UCSD-AML1 (cell line): ENCODE data around the gene BATF3.
"Not testable (repeated sequence)": the region's sequence is repeated elsewhere in the genome, so short reads cannot be mapped to it uniquely, and the experiment has no call there.

ENCODE experiments used
- DNase-seq: peaks from one replicate; lab custom pipeline; 2025; ENCODE audit not compliant: unreplicated experiment; lab: John Stamatoyannopoulos, UW

BATF3 gene

GRCh38 chr1:212699625-212700222 lies at the start of gene BATF3:
TSS of gene BATF3 (minus strand) at chr1:212699840. CDS start at chr1:212699762, 78 bp downstream.
- DNase-seq, result no peak

DNA sequence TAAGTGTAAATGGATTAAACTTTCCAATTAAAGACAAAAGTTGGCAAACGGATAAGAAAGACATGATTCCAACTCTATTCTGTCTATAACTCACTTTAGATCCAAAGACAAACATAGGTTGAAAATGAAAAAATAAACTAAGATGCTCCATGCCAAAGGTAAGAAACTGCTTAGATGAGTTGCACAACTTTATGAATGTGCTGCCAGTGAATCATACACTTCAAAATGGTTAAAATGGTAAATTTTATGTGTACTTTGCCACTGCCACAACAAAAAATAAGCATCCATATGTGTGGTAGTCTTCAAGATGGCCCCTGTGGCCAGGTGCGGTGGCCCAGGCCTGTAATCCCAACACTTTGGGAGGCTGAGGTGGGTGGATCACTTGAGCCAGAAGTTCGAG lies 46.9 kb upstream of the BATF3 start:
- DNase-seq, result no peak

GRCh38 chr1:212745303-212745702 lies 45.7 kb upstream of the BATF3 start:
- DNase-seq, result no peak

GRCh38 chr1:212743901-212744475 lies 44.3 kb upstream of the BATF3 start:
- DNase-seq, result no peak

DNA sequence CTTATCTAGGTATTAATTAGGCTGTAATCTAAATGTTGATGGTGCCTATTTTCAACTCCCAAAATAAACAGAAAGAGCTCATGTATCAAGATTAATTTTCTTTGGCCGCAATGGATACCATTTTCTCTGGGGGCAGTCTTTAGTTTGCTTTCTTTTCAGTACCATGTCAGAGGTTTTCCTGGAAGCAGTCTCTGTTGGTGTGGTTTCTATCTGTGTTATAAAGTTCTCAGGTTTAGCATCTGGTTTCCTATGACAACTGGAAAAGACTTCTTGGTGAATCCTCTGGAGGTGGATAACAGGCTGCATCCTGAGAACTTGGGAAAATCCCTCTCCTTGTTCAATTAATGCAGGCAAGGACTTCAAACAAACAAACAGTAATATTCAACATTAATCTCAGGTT lies 38.7 kb upstream of the BATF3 start:
- no peak for DNase-seq

DNA sequence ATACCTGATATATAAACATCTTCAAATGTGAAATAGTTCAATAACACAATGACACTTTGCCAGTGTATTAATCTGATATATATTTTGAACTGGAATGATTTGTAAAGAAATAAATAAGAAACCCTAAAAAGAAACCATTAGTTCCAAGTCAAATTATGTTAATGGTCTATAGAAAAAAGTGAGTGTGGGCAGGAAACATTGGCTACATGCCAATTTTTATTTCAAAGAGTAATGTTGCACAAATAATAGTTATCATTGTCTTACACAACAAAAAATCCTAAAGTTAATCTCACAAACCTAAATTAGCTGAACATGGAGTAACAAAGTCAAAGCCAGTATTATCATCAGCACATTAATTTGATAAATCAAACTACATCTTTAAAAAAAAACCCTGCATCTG lies 37.9 kb upstream of the BATF3 start:
- no peak for DNase-seq

- DNase-seq, result no peak
These were observed 33.5 kb upstream of the BATF3 start for GRCh38 chr1:212733109-212733508.

DNA sequence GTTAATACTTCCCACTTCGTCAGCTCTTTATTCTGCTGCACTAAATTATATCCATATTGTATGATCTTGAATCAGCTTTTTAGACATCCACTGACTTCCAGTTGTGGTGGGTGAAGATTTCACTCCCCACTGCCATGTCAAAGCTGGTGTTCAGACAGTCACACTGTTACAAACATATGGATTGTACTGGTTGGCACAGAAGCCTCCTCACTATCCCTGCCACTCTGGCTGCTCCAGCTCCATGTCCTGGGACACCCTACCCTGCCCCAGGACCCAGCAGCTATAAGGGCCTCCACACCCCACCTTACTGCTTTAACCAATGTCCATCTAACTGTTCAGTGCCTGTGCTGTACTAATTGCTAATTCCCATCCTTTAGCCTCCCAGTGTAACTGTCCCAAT lies 32.0 kb upstream of the BATF3 start:
- no peak for DNase-seq

DNA sequence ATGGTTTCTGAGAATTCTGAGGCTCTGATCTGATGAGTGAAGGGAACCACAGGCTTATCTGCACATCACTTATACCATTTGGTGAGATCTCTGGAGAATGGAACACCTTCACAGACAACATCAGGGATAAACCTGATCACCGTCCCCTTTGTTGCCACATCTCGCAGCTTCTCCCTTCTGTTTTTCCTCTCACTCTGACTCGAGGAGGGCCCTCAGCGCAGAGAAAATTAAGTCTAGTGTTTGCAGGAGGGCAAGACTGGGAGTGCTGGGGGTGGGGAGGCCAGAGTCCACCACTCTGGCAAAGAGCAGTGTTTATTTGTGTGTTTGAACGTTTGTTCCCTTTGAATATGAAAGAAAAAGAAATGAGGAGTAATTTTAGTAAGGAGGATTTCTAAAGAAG lies 29.0 kb upstream of the BATF3 start:
- no peak for DNase-seq

- no peak for DNase-seq
These were observed 27.9 kb upstream of the BATF3 start for GRCh38 chr1:212727386-212728181.

- DNase-seq, result not testable (repeated sequence)
These were observed 25.0 kb upstream of the BATF3 start for GRCh38 chr1:212724679-212725078.

DNA sequence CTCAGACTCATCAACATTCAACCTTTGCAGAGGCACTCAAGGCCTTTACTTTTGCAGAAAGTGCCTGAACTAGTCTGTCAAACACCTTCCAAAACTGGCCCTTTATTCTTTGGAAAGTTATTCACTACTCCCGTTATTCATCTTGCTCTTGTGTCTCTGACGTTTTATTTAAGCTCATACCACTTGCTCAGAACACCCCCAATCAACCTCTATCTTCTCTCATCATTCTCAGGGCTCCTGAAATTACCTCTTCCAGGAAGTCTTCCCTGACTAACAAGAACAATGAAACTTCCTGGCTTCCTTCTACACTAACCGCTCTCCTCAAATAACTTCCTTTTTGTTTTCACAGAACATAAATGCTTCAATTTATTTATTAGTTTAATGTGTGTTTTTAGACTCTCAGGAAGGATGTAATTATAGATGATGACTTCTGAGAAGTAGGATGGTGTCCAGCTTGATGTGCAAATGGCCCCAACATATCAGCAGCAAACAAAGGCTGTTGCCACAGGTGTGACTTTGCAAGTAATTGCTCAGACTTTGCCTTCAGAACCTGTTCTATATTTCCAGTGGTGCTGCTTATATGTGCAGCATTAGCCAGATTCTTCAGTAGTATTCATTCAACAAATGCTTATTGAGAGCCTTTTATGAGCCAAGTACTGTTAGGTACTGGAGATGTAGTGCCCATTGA lies 22.8 kb upstream of the BATF3 start:
- no peak for DNase-seq

DNA sequence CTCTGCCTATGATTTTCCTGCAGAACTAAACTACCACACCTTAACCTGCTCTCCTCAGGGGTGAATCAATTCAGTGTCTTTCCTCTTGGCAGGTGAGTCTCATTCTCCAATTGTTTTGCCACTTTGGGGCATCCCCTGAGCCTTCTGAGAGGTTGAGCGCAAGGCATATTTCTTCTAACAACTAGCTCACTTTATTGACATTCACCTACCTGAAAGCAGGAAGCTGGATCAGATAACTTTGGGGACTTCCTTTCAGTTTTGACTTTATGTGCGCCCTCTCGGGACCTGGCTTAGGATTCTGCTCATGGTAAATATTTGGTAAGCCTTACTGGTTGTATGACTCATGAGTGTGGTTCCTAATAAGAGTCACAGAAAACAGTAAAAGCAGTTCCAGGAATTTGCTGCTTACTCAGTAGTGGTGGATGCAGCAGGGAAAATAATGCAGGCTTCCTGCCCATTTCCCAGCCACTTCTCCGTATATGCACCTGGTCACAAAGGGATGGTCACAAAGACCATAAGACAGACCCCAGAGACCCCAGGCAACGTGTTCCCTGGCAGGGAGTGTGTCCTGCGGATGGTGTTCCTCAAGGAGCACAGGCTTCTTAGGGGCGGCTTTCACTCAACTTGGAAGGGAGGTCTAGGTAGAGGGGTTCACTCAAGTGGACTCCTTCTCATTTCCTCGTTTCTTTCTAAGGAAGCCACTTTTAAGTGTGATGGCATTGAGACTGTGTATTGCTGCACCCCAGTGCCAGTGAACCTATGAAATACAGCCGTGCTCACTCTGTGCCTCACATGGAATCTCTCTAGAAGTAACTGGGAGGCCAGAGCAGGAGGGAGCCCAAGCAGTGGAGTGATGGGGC lies 22.0 kb upstream of the BATF3 start:
- peak; percentile 33 for DNase-seq

DNA sequence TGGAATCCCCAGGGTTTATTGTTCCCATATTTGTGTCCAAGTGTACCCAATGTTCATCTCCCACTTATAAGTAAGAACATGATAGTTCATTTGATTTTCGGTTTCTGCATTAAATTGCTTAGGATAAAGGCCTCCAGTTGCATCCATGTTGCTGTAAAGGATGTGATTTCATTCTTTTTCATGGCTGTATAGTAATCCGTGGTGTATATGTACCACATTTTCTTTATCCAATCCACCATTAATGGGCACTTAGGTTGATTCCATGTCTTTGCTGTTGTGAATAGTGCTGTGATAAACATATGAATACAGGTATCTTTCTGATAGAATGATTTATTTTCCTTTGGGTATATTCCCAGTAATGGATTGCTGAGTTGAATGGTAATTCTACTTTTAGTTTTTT lies 20.0 kb upstream of the BATF3 start:
- DNase-seq, result no peak

DNA sequence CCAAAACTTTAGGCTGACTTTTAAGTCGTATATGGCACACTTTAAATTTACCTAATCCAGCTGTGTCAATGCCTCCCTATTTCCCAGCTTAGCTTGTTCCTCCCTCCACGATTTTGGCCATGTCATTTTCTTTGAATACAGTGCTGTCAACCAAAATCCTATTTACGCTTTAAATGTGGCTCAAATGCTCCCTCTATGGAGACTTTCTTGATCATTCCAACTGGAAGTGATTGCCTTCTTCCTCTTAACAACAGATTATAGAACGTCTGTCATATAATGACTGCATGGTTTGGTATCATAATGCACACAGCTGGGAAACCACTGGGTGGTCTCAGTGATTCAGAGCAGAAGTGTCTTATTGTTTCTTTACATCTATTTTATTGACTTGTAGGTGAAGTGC lies 18.9 kb upstream of the BATF3 start:
- no peak for DNase-seq

DNA sequence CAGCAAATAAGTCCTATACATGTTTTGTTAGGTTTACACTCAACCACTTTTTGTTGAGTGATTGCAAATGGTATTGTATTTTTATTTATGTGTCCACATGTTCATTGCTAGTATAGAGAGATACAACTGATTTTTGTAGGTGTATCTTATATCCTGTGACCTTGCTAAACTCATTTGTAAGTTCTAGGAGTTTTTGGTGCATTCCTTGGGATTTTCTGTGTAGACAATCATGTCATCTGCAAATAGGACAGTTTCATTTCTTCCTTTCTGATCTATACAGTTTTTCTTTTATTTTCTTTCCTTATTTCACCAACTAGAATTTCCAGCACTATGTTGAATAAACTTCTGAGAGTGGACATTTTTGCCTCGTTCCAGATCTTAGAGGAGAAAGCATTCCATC lies 16.5 kb upstream of the BATF3 start:
- DNase-seq, result no peak

DNA sequence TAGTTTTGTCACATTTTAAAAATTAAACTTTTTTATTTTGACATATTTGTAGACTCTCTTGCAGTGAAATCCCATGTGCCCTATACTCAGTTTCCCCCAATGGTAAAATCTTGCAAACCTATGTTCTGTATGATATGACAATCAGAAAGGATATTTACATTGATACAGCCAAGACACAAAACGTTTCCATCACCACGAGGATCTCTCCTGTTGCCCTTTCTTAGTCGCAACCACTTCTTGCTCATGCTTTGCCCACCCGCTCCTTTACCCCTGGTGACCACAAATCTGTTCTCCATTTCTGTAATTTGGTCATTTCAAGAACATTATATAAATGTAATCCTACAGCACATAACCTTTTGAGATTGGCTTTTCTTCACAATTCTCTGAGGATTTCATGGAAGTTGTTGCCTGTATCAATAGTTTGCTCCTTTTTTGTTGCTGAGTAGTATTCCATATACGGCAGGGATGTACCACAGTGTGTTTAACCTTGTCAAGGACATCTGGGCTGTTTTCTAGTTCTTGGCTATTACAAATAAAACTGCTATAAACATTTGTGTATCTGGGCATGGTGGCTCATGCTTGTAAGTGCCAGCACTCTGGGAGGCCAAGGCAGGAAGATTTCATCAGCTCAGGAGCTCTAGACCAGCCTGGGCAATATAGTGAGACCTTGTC lies 14.0 kb upstream of the BATF3 start:
- DNase-seq, result no peak

DNA sequence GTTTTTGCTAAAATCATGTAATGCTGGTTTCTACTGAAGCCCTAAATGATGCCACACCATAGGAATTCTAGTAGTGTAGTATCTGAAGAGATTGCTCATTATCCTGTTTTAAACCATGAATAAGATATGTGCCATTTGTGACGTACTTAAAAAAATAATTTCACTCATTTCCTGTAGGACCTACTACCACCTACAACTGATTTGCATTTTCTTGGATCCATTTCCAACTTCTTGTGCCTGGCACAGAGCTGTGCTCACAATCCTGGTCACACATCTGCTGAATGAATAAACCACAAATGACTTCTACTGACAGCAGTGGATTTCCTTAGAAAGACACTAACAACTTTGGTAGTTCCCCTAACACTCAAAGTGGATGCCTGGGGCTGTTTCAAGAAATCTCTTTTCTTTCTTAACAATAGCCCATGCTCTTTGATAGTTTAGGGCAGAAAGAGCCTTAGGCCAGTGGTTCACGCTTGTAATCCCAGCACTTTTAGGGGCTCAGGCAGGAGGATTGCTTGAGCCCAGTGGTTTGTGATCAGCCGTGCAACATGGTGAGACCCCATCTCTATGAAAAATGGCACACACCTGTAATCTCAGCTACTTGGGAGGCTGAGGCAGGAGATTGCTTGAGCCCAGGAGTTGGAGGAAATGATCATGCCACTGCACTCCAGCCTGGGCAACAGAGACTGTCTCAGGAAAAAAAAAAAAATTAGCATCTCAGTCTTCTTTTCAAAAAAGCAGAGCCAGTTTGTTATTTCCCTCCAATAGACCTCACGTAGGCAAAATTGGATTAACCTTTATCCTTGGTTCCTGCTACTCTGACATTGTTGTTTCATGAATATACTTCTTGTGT lies 13.0 kb upstream of the BATF3 start:
- DNase-seq, result no peak

DNA sequence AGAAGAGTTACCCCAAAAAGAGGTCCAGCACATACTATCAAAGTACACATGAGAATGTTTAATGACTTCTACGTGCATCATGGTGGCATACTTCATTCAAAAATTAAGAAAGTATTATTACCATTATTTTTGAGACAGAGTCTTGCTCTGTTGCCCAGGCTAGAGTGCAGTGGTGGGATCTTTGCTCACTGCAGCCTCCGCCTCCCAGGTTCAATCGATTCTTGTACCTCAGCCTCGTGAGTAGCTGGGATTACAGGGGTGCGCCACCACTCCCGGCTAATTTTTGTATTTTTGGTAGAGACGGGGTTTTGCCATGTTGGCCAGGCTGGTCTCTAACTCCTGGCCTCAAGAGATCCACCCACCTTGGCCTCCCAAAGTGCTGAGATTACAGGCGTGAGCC lies 12.3 kb upstream of the BATF3 start:
- not testable (repeated sequence) for DNase-seq
